HTERT RPE-1 (cell line): ENCODE results near the gene OR2B6.
"Not testable (repeated sequence)": the region's sequence is repeated elsewhere in the genome, so short reads cannot be mapped to it uniquely, and the experiment has no call there.

Source experiments
- in situ Hi-C: fragments of 300-500 bp; cut with MboI; formaldehyde crosslinking; loops from 4 replicates; pipeline ENCODE4 v1.14.3; 2020; ENCODE audit warnings: low sequenced_read_pairs

OR2B6 gene

DNA sequence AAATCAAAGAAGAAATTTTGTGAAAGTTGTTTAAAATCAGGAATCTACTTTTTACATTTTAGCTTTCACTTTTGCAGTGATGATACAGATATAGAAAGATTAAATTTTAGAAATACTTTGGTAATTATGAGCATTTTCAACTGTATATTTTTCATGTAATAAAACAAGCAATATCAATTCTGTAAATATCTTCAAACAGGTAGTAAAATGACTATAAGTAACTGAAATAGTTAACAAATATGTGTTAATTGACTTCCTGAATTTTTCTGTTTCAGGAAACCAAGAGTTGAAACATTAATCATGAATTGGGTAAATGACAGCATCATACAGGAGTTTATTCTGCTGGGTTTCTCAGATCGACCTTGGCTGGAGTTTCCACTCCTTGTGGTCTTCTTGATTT, at the start of gene OR2B6:
Gene OR2B6, plus strand, starts transcription at position 301 of the 400 bp plus-strand sequence. Its CDS starts 0 bp downstream, at position 301.
- in situ Hi-C loops, result no loop called here

DNA sequence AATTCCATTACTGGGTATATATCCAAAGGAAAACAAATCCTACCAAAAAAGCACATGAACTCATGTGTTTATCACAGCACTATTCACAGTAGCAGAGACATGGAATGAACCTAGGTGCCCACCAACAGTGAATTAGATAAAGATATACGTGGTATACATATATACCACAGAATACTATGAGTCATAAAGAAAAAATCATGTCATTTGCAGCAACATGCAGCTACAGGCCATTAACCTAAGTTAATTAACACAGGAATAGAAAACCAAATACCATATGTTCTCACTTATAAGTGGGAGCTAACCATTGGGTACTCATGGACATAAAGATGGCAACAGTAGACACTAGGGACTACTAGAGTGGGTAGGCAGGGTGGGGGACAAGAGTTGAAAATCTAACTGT, 49.0 kb upstream of the OR2B6 start:
- in situ Hi-C loops, result no loop called here

DNA sequence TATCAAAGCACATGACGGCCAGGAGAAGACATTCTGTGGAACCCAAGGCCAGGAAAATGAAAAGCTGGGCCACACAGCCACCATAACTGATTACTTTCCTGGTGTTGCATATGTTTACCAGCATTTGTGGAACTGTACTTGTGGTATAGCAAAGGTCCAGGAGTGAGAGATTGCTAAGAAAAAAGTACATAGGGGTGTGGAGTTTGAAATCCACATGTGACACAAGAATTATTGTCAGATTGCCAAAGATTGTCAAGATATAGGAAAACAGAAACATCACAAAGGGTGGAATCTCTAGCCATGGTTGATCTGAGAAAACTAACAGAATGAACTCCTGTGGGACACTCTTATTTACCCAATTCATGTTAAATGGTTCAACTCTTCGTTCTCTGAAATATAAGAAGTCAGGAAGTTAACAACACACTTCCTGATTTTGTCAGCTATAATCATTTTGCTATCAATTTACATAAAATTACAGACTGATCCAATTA, 45.0 kb upstream of the OR2B6 start, which contains the start of gene OR2B2:
Gene OR2B2, minus strand, starts transcription at position 441 of the 491 bp plus-strand sequence. Its CDS starts 77 bp downstream, at position 364.
- in situ Hi-C loops, result no loop called here

DNA sequence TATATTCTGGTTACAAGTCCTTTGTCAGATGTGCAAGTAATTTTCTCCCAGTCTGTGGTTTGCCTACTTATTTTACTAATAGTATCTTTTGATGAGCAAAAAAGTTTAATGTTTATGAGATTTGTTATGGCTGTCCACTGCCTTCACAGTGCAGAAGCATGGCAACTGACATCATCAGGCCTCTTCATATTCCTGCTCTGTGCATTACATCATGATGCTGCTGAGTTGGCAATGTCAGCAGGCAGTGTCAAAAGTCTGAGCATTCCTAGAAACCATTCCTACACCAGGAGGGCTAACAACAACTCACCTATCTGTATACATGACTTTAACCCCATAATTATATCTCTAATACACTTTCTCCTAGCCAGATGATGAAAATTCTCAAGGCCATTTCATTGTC, 34.1 kb upstream of the OR2B6 start:
- in situ Hi-C loops, result no loop called here

DNA sequence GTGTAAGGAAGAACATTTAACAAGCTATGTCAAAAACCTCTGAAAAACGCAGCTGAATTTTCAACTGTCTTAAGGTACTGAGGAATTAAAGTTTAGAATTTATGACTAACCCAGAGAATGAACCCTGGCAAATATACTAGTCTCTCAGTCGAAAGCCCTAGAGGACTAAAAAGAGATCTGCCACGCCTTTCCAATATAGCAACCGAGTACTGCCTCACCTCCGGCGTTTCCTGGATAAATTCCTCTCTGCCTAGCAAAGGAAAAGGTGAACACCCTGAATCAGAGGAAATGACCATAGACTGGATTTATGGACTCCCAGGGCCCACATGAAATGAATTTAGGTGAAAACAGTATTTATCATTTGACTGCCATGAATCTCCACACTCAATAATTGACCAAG, 32.9 kb upstream of the OR2B6 start:
- in situ Hi-C loops, result no loop called here

DNA sequence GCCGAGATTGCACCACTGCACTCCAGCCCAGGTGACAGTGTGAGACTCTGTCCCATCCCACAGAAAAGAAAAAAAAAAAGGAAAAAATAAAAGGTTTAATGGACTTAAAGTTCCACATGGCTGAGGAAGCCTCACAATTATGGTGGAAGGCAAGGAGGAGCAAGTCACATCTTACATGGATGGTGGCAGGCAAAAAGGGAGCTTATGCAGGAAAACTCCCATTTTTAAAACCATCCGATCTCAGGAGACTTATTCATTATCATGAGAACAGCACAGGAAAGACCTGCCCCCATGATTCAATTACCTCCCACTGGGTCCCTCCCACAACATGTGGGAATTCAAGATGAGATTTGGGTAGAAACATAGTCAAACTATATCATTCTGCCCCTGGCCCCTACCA, 29.0 kb upstream of the OR2B6 start:
- in situ Hi-C loops, result not testable (repeated sequence)

DNA sequence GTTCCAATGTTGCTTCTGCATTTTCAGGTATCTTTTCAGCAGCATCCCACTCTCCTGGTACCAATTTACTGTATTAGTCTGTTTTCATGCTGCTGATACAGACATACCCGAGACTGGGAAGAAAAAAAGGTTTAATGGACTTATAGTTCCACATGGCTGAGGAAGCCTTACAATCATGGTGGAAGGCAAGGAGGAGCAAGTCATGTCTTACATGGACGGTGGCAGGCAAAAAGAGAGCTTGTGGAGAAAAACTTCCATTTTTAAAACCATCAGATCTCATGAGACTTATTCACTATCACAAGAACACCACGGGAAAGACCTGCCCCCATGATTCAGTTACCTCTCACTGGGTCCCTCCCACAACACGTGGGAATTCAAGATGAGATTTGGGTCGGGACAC, 27.1 kb upstream of the OR2B6 start:
- in situ Hi-C loops, result not testable (repeated sequence)

DNA sequence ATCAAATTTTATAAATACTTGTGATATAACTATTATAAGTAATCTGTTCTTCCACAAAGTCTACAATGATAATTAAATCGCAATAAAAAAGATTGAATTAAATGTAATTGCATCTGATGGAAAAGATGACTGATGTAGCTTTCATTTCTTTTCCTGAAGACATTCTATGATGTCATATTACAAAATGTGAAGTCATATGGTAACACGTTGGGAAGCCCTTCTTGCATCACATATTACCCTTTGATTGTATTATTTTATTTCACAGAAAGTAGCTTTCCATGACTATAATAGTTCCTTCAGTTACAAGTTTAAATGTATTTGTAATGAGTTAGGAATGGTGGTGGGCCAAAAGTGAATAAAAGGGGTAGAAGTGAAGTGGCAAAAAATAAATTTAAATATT, 25.8 kb upstream of the OR2B6 start:
- in situ Hi-C loops, result no loop called here

- in situ Hi-C loops, result no loop called here
Observed at GRCh38 chr6:27940766-27941165, 16.3 kb upstream of the OR2B6 start.

- in situ Hi-C loops, result not testable (repeated sequence)
Observed at GRCh38 chr6:27943072-27943471, 14.0 kb upstream of the OR2B6 start.

DNA sequence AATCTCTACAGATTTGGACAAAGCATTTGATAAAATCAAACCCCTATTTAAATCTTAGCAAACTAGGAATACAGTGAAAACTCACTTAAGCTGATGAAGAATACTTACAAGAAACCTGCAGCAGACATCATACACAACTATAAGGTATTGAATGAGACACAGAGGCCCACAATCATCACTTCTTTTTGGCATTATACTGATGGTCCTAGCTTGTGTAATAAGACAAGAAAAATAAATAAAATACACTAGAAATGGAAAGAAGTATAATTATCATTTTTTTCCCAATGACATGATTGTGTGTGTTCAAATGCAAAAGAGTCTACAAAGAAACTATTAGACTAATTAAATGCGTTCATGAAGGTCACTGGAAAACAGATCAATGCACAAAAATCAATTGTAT, 8.8 kb upstream of the OR2B6 start:
- in situ Hi-C loops, result no loop called here

- in situ Hi-C loops, result no loop called here
Observed at GRCh38 chr6:27951040-27951439, 6.0 kb upstream of the OR2B6 start.

DNA sequence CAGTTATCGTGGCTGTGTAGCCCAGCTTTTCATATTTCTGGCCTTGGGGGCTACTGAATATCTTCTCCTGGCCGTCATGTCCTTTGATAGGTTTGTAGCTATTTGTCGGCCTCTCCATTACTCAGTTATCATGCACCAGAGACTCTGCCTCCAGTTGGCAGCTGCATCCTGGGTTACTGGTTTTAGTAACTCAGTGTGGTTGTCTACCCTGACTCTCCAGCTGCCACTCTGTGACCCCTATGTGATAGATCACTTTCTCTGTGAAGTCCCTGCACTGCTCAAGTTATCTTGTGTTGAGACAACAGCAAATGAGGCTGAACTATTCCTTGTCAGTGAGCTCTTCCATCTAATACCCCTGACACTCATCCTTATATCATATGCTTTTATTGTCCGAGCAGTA, 475 bp downstream of the OR2B6 start:
- in situ Hi-C loops, result no loop called here

DNA sequence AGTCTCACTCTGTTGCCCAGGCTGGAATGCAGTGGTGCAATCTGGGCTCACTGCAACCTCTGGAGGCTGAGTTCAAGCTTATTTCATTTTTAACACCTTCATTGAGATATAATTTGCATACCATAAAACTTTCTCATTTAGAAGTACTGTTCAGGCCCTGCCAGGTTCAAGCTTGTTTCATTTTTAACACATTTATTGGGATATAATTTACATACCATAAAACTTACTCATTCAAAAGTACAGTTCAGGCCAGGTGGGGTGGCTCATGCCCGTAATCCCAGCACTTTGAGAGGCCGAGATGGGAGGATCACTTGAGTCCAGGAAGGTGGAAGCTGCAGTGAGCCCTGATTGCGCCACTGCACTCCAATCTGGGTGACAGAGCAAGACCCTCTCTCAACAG, 5.5 kb downstream of the OR2B6 start:
- in situ Hi-C loops, result no loop called here

DNA sequence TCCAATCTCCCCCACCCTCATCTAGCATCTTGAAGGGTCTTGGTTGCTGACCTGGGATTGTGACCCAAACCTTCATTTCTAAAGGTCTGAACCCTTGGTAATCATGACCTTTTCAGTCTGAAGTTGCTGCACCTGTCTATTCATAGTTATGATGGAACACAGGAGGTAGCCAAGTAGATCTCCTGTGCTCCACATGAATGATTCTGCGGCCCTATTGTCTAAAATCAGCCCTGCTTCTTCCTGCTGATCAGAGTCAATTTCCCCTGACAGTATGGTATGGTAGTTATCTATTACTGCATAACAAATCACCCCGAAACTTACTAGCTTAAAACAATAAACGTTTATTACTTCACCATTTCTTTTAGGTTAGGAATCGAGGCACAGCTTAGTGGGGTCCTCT, 9.0 kb downstream of the OR2B6 start:
- in situ Hi-C loops, result no loop called here

GRCh38 chr6:27966816-27967426, 9.9 kb downstream of the OR2B6 start:
- in situ Hi-C loops, result no loop called here

DNA sequence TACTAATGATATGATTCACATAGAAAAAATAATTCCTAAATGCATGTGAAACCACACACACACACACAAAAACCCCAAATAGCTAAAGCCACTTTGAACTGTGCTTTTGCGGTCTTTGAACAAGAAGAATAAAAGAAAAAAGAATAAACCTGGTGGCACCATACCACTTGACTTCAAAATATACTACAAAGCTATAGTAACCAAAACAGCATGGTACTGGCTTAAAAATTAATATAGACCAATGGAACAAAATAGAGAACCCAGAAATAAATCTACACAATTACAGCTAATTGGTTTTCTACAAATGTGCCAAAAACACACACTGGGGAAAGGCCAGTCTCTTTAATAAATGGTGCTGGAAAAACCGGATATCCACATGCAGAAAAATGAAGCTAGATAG, 13.4 kb downstream of the OR2B6 start:
- in situ Hi-C loops, result no loop called here

GRCh38 chr6:27972750-27973149, 15.7 kb downstream of the OR2B6 start:
- in situ Hi-C loops, result no loop called here

- in situ Hi-C loops, result no loop called here
Observed at GRCh38 chr6:27977387-27977786, 20.3 kb downstream of the OR2B6 start.

GRCh38 chr6:27978705-27979104, 21.7 kb downstream of the OR2B6 start:
- in situ Hi-C loops, result no loop called here

DNA sequence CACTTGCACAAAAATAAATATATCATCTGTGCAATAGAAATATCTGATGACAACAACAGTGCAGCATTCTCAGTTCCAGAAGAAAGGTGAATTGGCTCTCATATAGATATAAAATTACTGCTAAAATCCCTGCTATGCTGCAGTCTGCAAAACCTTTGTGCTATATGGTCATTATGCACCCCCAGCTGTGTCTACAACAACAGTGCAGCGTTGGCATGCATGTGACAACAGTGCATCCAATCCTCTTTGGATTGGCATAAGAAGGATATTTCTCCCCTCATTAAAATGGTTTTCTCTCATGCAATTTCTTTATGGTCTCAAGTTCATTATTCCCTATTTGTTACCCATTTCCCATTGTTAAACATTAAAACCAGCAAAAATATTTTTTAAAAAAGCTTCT, 23.1 kb downstream of the OR2B6 start:
- in situ Hi-C loops, result no loop called here

DNA sequence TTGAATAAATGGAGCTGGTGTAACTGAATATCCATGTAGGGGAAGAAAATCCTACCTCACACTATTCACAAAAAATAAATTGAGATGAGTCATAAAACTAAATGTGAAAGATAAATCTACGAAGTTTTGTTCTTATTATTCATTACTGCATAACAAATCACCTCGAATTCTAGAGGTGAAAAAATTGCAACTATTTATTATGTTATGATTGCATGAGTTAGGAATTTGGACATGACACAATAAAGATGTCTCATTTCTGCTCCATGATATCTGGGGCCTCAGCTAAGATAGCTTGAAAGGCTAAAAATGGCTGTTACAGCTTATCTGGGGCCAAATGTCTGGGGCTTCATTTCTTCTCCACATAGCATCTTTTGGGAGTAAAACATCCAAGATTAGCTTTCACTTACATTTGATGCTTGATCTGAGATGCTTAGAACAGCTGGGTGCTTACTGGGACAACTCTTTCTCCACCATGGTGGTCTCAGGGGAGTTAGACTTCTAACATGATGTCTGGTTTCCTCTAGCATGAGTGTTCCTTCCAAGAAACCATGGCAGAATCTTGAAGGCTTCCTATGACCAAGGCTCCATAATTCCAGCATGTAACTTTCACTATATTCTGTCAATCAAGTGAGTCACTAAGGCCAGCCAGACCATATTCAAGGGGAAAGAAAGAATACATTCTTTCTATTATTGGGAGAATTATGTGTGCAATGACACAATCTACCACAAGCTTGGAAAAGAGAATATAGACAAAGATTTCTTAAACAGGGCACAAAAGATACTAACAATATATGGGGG, 30.1 kb downstream of the OR2B6 start:
- in situ Hi-C loops, result no loop called here
